Motor neuron (in vitro differentiated cells): ENCODE data around the gene GAS2L2. TPM values are rescaled to one million over a fixed set of nuclear protein-coding genes. Genes with fewer than 3 reads are reported as not detected.
"Not testable (repeated sequence)": the region's sequence is repeated elsewhere in the genome, so short reads cannot be mapped to it uniquely, and the experiment has no call there.

ENCODE experiments used
- ATAC-seq, 8 experiments: fragments of 200-7000 bp; cut with Tn5 transposase; replicated peaks in 6 of 8; 2 replicates each; pipeline ENCODE4 v1.8.0; 2021; ENCODE audit warnings: mild to moderate bottlenecking in 8 of 8, moderate library complexity in 8 of 8
- H3K27ac ChIP-seq, 2 donors: fragments of 250-450 bp; sonication (Bioruptor Pico); 2 replicates each; pipeline ENCODE4 v1.9.0; 2021; ENCODE audit warnings: antibody characterized with exemption in 2 of 2, mild to moderate bottlenecking in 2 of 2, moderate library complexity in 1 of 2
- H3K4me1 ChIP-seq, 2 donors: fragments of 250-450 bp; sonication (Bioruptor Pico); replicated peaks in 1 of 2; 2 replicates each; pipeline ENCODE4 v1.6.1; 2021; ENCODE audit warnings: antibody characterized with exemption in 2 of 2, mild to moderate bottlenecking in 2 of 2, moderate library complexity in 1 of 2
- H3K4me3 ChIP-seq, 5 donors: fragments of 250-450 bp; sonication (Bioruptor Pico); 2 replicates each; pipeline ENCODE4 v1.9.0; 2021; ENCODE audit warnings: antibody characterized with exemption in 5 of 5, mild to moderate bottlenecking in 5 of 5, moderate library complexity in 4 of 5
- WGBS, 10 experiments: fragments of 450-650 bp; shearing (Covaris generic); methylation state at CpG; one replicate each; pipeline ENCODE4 v1.0.0; 2022; 5-methylcytosine and 5-hydroxymethylcytosine counted together
- in situ Hi-C, 9 experiments: fragments of 400-800 bp; cut with MboI; loops; one replicate each; pipeline ENCODE4 v1.15.0; 2021; ENCODE audit warnings: low sequenced_read_pairs in 9 of 9, low pct_unique_long_range_greater_than_20kb in 2 of 9; ENCODE audit not compliant: unreplicated experiment in 9 of 9
- total RNA-seq, 8 experiments: library from RNA; unstranded; fragments of 300-600 nt; gene quantifications; 2 replicates each; pipeline versions ENCODE4 v1.2.3 to v1.2.4, GENCODE V29; 2022

GAS2L2 gene
- total RNA-seq, 8 experiments from 2014 or later: 0.08 to 1.8 (median 0.22) TPM; not detected in 2

GRCh38 chr17:35715416-35715815, 37.6 kb downstream of the GAS2L2 start:
- in situ Hi-C loops: no loop called here
- peak in 5 of 8 experiments; percentile 40 to 87 (median 71) for ATAC-seq
- Histone ChIP-seq H3K27ac (no peak overlapping the region), H3K4me3 (no peak overlapping the region), H3K4me1 (peaks cover 31% of the 10 kb centered on the region in 2 donors)

- H3K4me3 ChIP-seq: no peak overlapping the region
- in situ Hi-C loops: no loop called here
- 30 to 100% (median 55%) methylated on average over 1 to 2 of the region's 2 CpGs; no CpG with 5 or more reads in 2 of the 10 experiments for WGBS, 10 experiments
- no peak for ATAC-seq
- H3K27ac ChIP-seq: no peak overlapping the region
- peaks cover 33% of the 10 kb centered on the region in 2 donors for H3K4me1 ChIP-seq
Measured at GRCh38 chr17:35714988-35715387, 38.1 kb downstream of the GAS2L2 start.

DNA sequence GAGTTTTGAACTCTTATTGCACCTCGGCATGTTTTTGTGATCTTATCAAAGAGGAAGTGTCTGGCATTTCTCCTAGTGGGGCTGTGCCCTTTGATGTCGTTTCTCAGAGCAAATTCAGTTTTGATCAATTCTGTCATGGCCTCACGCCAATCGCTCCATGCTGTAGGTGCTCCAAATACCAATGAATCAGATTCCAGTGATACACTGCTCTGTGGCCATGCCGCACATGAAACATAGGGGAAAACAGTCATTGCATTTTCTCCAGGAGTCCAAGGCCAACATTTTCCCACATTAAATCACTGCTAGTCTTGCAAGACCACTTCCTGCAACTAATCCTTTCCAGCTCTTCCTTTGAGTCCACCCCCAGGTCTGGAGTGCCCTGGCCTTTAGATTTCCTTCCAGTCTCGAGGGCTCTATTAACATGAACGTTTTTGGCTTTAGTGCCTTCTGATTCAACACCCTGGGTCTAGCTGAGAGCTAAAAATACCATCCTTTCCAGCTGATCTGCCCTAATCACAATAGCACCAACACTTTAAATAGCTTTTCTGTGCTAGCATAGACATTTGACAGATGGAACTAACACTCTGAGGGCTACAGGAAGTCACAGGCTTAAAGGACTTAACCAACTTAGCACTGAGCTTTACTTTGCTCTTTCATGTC, 39.8 kb downstream of the GAS2L2 start:
- no peak overlapping the region for H3K4me3 ChIP-seq
- H3K4me1 ChIP-seq: peaks cover 35 to 39% of the 10 kb centered on the region in 2 donors
- peak; percentile 45 to 66 (median 53) for ATAC-seq
- WGBS, 10 experiments: 16 to 51% (median 31%) methylated on average over 3 to 7 of the region's 7 CpGs; no CpG with 5 or more reads in 1 of the 10 experiments
- in situ Hi-C loops: no loop called here
- peak overlapping the region; percentile 7 to 23 for H3K27ac ChIP-seq

GRCh38 chr17:35710950-35711349, 42.1 kb downstream of the GAS2L2 start:
- Histone ChIP-seq H3K27ac (no peak overlapping the region), H3K4me1 (peaks cover 34 to 37% of the 10 kb centered on the region in 2 donors), H3K4me3 (no peak overlapping the region)
- 28 to 100% (median 71%) methylated on average over 1 to 2 of the region's 2 CpGs; no CpG with 5 or more reads in 1 of the 10 experiments for WGBS, 10 experiments
- ATAC-seq: no peak
- in situ Hi-C loops: no loop called here

- Histone ChIP-seq H3K4me3 (no peak overlapping the region), H3K4me1 (peaks cover 24 to 26% of the 10 kb centered on the region in 2 donors), H3K27ac (peak overlapping the region in 1 of 2 donors; percentile 50)
- WGBS, 10 experiments: 46 to 100% (median 86%) methylated on average over 1 to 3 of the region's 3 CpGs
- peak in 5 of 8 experiments; percentile 58 to 90 (median 75) for ATAC-seq
- in situ Hi-C loops: no loop called here
Measured at GRCh38 chr17:35709874-35710273, 43.2 kb downstream of the GAS2L2 start.

GRCh38 chr17:35708951-35709350, 44.1 kb downstream of the GAS2L2 start:
- peaks cover 18 to 22% of the 10 kb centered on the region in 2 donors for H3K4me1 ChIP-seq
- WGBS, 10 experiments: 88 to 100% (median 100%) methylated on average over 1 to 3 of the region's 3 CpGs; no CpG with 5 or more reads in 4 of the 10 experiments
- in situ Hi-C loops: no loop called here
- ATAC-seq: no peak
- H3K4me3 ChIP-seq: no peak overlapping the region
- no peak overlapping the region for H3K27ac ChIP-seq

DNA sequence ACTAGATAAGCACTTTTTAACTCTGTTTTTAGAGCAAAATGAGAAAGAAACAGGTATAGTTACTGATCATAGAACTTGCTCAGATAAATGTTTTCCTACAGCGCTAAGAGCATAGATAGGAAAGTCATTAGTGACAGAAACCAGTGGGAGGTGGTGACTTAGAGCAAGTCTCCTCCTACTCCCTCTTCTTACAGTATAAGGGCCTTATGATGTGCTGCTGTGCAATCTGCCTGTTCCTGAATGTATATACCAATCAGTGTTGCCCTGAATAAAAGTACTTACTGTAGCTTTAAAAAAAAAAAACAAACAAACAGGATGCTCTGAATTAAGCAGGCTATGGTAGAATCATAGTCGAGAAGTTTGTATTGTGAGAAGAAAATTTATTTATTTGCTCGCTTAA, 44.9 kb downstream of the GAS2L2 start:
- Histone ChIP-seq H3K4me1 (peaks cover 10 to 15% of the 10 kb centered on the region in 2 donors), H3K4me3 (no peak overlapping the region), H3K27ac (no peak overlapping the region)
- ATAC-seq: no peak
- whole genome bisulfite sequencing, 10 experiments: 62 to 96% (median 89%) methylated on average over 3 of the region's 3 CpGs; no CpG with 5 or more reads in 1 of the 10 experiments
- in situ Hi-C loops: no loop called here

DNA sequence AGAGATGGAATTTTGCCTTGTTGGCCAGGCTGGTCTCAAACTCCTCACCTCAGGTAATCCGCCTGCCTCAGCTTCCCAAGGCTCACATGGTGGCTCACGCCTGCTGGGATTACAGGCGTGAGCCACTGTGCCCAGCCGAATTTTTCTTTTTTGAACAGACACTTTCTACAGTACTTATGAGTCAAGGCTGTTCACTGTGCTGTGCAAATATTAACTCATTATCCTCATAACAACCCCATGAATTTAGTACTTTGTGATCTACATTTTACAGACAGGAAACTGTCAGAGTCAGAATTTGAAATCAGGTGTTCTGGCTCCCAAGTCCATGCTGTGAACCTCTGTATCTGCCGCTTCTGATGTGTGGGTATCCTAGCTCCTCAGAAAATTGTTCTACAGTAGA, 47.3 kb downstream of the GAS2L2 start:
- in situ Hi-C loops: no loop called here
- WGBS, 10 experiments: 0 to 100% (median 75%) methylated on average over 1 to 4 of the region's 5 CpGs; no CpG with 5 or more reads in 4 of the 10 experiments
- Histone ChIP-seq H3K27ac (no peak overlapping the region), H3K4me3 (no peak overlapping the region), H3K4me1 (peaks cover 3 to 8% of the 10 kb centered on the region in 2 donors)
- no peak for ATAC-seq

DNA sequence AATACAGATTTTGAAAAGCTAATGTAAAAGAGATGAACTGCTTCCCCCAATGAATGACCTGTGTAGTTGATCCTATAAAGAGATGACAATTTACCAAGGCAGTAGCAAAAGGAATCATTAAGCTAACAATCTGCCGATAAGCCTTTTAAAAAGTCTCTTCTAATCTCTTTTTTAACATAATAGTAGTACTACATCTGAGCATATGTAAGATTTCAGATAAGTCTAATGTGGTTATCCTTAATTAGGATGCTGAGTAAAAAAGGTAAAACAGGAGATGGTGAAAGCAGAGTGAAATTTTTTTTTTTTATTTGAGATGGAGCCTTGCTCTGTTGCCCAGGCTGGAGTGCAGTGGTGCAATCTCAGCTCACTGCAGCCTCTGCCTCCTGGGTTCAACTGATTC, 47.8 kb downstream of the GAS2L2 start:
- ATAC-seq: no peak
- peaks cover 3 to 8% of the 10 kb centered on the region in 2 donors for H3K4me1 ChIP-seq
- in situ Hi-C loops: no loop called here
- no peak overlapping the region for H3K4me3 ChIP-seq
- no peak overlapping the region for H3K27ac ChIP-seq
- WGBS, 10 experiments: 67 to 100% (median 100%) methylated on average over 1 of the region's 1 CpG; no CpG with 5 or more reads in 3 of the 10 experiments

DNA sequence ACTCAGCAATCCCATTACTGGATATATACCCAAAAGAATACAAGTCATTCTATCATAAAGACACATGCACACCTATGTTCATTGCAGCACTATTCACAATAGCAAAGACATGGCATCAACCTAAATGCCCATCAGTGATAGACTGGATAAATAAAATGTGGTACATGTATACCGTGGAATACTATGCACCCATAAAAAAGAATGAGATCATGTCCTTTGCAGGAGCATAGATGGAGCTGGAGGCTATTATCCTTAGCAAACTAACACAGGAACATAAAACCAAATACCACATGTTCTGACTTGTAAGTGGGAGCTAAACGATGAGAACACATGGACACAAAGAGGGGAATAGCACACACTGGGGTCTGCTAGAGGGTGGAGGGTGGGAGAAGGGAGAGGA, 49.7 kb downstream of the GAS2L2 start:
- H3K4me3 ChIP-seq, H3K4me1 ChIP-seq, ATAC-seq, H3K27ac ChIP-seq, in situ Hi-C loops: not testable (repeated sequence)
- WGBS, 10 experiments: 88 to 100% (median 100%) methylated on average over 1 to 2 of the region's 2 CpGs; no CpG with 5 or more reads in 2 of the 10 experiments

- no peak overlapping the region for H3K27ac ChIP-seq
- H3K4me1 ChIP-seq: no peaks in the 10 kb centered on the region
- in situ Hi-C loops: no loop called here
- no peak for ATAC-seq
- no peak overlapping the region for H3K4me3 ChIP-seq
- 70 to 100% (median 89%) methylated on average over 1 to 5 of the region's 5 CpGs; no CpG with 5 or more reads in 2 of the 10 experiments for WGBS, 10 experiments
Measured at GRCh38 chr17:35701491-35701890, 51.5 kb downstream of the GAS2L2 start.

DNA sequence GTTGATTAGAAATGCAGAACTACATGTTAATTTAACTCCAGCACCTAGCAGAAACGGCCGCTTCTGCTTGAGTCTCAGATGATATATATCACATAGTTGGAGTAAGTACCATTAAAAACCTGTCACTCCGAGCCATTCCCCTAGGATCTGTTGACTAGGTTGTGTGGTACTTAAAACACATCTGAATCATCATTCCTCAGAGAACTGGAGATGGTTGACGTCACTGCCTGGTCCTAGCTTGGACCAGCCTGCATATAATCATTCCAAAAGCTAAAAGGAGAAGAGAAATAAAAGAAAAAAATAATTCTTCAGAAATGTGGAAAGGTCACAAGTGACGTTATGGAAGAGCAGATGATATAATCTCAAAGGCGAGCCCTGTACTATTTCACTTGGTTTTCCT, 52.9 kb downstream of the GAS2L2 start:
- in situ Hi-C loops: no loop called here
- no peak overlapping the region for H3K4me3 ChIP-seq
- WGBS, 10 experiments: 80 to 100% (median 91%) methylated on average over 2 to 6 of the region's 6 CpGs; no CpG with 5 or more reads in 1 of the 10 experiments
- H3K4me1 ChIP-seq: no peaks in the 10 kb centered on the region
- H3K27ac ChIP-seq: no peak overlapping the region
- ATAC-seq: peak in 5 of 8 experiments; percentile 32 to 84 (median 73)

DNA sequence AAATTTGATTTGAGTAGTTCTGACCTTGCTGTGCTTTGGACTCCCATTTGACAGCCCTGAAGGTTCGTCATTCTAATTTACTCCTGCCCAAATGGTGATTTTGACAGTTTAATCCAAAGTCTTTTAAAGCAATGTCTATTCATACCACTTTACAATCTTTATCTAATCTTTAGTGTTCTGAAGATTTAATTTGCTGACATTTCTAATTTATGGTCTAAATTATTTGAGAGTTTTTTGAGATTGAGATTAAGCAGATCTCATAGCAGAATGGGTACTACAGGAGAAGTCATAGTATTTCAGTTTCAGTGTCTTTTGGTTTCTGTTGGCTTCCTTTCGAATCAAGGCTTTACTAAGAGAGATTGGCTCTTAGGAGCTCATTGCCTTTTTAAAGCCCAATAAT, 54.2 kb downstream of the GAS2L2 start:
- Histone ChIP-seq H3K4me1 (no peaks in the 10 kb centered on the region), H3K27ac (no peak overlapping the region), H3K4me3 (no peak overlapping the region)
- no peak for ATAC-seq
- in situ Hi-C loops: no loop called here
- WGBS, 10 experiments: 63 to 100% (median 89%) methylated on average over 1 to 2 of the region's 2 CpGs; no CpG with 5 or more reads in 1 of the 10 experiments

- in situ Hi-C loops: no loop called here
Measured at GRCh38 chr17:35695613-35696012, 57.4 kb downstream of the GAS2L2 start.

More at GRCh38 chr17:35695613-35696012, 57.4 kb downstream of the GAS2L2 start:
- no peak overlapping the region for H3K4me3 ChIP-seq
- WGBS, 10 experiments: 22 to 75% (median 66%) methylated on average over 1 to 2 of the region's 2 CpGs; no CpG with 5 or more reads in 4 of the 10 experiments
- ATAC-seq: peak in 2 of 8 experiments; percentile 26 to 28
- no peak overlapping the region for H3K27ac ChIP-seq
- H3K4me1 ChIP-seq: no peaks in the 10 kb centered on the region
